Omental fat pad (tissue), 4 donors: ENCODE measurements around the gene SLC3A2. TPM values are rescaled to one million over a fixed set of nuclear protein-coding genes. Genes with fewer than 3 reads are reported as not detected.

Source experiments
- ATAC-seq: fragments of 150-250 bp; one replicate; pipeline ENCODE4 v1.9.1; 2016; ENCODE audit warnings: mild to moderate bottlenecking, moderate library complexity; ENCODE audit not compliant: low FRiP score
- DNase-seq: peaks from one replicate; pipeline ENCODE4 v3.0.0-alpha.2; 2019; ENCODE audit warnings: low spot score
- total RNA-seq, 4 donors: library from RNA; depleted of rRNA; stranded (reverse); fragments of >200 nt; gene quantifications; one replicate each; pipeline ENCODE4 v1.1.0, GENCODE V29; 2016
- TF ChIP-seq, protein P1 (sequence below), 3 donors: fragments of 450-650 bp; IDR thresholded peaks; one replicate each; pipeline ENCODE4 v1.5.1; 2016 to 2017; ENCODE audit warnings: antibody characterized with exemption in 3 of 3, mild to moderate bottlenecking in 3 of 3, moderate library complexity in 2 of 3

The SLC3A2 gene
- total RNA-seq, 4 donors from 2014 or later: 110 to 239 (median 191) TPM

DNA sequence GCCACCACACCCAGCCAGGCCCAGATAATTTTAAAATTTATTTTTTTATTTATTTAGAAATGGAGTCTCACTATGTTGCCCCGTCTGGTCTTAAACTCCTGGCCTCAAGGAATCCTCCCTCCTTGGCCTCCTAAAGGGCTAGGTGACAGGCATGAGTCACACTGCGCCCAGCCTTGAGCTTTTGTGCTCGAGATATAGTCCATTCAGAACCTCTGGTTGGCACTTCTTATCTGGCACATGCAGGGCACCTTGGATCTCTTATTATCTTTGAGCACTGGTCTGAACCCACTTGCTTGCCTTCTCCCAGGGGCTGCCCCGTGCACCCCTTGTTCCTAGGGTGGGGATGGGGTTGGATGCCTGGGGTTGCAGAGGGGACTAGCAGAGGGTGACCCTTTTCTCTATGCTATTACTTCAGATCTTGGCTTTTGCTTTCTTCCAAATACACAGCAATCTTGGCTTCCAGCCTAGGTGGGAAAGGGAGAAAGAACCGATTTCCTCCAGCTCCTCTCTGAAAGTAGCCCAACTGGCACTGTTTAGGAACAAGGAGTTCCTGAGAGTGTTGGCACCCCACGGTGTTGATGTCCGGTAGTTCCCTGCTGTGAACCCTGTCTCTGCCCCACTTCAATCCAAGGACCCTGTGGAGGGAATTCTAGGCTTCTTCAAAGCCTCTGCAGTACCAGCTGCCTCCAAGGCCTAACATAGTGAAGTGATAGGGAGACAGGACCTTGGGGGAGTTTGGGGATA, 1.3 kb upstream of the SLC3A2 start:
- no peak for DNase-seq
- TF ChIP-seq, protein P1, sequence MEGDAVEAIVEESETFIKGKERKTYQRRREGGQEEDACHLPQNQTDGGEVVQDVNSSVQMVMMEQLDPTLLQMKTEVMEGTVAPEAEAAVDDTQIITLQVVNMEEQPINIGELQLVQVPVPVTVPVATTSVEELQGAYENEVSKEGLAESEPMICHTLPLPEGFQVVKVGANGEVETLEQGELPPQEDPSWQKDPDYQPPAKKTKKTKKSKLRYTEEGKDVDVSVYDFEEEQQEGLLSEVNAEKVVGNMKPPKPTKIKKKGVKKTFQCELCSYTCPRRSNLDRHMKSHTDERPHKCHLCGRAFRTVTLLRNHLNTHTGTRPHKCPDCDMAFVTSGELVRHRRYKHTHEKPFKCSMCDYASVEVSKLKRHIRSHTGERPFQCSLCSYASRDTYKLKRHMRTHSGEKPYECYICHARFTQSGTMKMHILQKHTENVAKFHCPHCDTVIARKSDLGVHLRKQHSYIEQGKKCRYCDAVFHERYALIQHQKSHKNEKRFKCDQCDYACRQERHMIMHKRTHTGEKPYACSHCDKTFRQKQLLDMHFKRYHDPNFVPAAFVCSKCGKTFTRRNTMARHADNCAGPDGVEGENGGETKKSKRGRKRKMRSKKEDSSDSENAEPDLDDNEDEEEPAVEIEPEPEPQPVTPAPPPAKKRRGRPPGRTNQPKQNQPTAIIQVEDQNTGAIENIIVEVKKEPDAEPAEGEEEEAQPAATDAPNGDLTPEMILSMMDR (IDR thresholded peaks at IDR 0.05): no peak
- no peak for ATAC-seq

DNA sequence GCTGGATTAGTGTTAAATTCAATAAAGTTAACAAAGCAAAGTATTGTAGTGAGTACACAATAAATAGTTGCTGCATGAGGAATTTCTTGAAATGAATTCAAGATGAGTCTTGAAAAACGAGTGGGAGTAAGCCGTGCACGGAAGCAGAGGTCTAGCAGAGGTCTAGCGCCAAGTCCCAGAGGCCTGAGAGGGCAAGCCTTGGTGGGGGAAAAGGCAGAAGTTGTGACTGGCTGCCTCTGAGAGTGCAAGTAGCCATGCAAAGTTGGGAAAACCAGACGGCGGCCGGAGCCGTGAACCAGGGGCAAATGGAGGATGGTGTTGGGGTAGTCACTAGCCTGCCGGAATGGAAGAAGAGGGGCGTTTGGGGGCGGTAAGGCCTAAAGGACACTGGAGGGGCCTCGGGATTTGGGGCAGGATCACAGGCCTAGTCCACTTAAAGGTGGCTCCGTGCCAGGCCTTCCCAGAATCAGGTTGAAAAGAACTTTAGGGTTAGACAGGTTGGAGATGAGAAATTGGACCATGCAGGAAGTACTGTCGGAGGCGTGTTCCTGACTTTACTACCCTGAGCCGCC, 379 bp upstream of the SLC3A2 start:
- DNase-seq (peak; percentile 59), ATAC-seq (peak; percentile 69)
- TF ChIP-seq, protein P1 (IDR thresholded peaks at IDR 0.05): no peak

GRCh38 chr11:62881579-62882430, 1.1 kb downstream of the SLC3A2 start:
- peak; percentile 60 for ATAC-seq
- DNase-seq: peak; percentile 92
- TF ChIP-seq, protein P1 (IDR thresholded peaks at IDR 0.05): no peak

GRCh38 chr11:62882431-62882749, 1.7 kb downstream of the SLC3A2 start:
- TF ChIP-seq, protein P1 (IDR thresholded peaks at IDR 0.05): no peak
- DNase-seq (no peak), ATAC-seq (no peak)

DNA sequence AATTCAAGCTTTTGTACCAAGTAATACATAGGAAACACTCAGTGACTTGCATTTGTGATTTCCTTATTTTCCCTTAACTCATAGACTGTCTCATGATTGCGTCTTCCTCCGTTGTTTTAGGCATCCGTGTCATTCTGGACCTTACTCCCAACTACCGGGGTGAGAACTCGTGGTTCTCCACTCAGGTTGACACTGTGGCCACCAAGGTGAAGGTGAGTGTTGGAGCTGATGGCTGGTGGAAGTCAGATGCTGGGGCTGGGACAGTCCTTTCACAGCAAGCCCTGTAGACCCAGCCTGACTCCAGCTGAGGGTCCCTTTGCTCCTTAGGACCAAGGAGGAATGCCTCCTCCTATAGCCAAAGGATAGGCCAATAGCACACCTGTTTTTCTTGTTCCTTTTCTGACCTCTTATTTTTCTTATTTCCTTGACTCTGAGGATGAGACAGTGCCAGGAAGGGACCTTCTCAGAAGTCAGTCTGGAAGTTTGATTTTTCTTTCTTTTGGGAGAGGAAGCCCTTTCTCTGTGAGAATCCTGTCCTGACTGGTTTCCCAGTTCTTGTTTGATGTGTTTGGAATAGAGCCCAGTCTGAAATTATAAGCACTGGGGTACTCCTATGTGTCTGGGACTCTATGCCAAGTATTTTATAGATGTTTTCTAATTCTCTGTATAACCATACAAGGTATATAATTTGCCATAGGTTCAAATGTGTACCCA, 2.2 kb downstream of the SLC3A2 start:
- DNase-seq: no peak
- ATAC-seq: no peak
- TF ChIP-seq, protein P1 (IDR thresholded peaks at IDR 0.05): no peak

DNA sequence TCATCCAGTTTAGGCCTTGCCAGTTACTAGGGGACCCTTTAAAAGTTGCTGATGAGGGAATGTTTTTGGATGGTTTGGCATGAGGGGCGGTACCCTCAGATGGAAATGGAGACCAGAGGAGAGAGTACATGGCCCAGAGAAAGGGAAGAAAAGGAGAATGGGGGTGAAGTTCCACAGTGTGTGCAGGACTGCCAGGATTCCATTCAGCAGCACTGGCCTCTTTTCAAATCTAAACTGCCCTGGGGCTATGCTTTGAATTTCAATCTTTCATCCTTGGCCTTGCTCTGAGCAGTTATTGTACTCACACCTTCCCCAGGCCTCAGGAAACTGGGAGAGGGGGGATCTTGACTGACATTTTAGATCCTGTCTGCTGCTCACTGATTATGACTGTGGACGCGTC, 3.0 kb downstream of the SLC3A2 start:
- DNase-seq: no peak
- ATAC-seq: no peak
- TF ChIP-seq, protein P1 (IDR thresholded peaks at IDR 0.05): no peak
